K562 treated with DMSO at 1 percent for 24 hours (cell line): ENCODE measurements around the gene POLR2F. TPM values are rescaled to one million over a fixed set of nuclear protein-coding genes. Genes with fewer than 3 reads are reported as not detected.

Experiments
- total RNA-seq: library from RNA; unstranded; fragments of 300-600 nt; gene quantifications from 2 replicates; pipeline ENCODE4 v1.2.3, GENCODE V29; 2022; ENCODE audit warnings: low read depth; ENCODE audit not compliant: insufficient read depth

The POLR2F gene
- 102 and 114 TPM in 2 replicates for total RNA-seq

GRCh38 chr22:37953437-37954179, at the start of gene POLR2F, which contains the start of gene C22orf23:
POLR2F (plus strand) TSS chr22:37953699; CDS start chr22:37953788, 89 bp downstream.
C22orf23 (minus strand) TSS chr22:37953601; CDS start chr22:37953149, 452 bp downstream.

GRCh38 chr22:37905534-37906363, 47.8 kb upstream of the POLR2F start, which contains the start of gene MICALL1:
MICALL1 (plus strand) TSS chr22:37906297; CDS start chr22:37906423, 126 bp downstream.

GRCh38 chr22:37983860-37984791, 30.6 kb downstream of the POLR2F start, which contains the start of gene SOX10:
SOX10 (minus strand) TSS chr22:37984555; CDS start chr22:37983784, 771 bp downstream.

Other genes with a start within 250 kb of the POLR2F start
- gene GCAT, start 145.8 kb upstream of the POLR2F start, total RNA-seq, result 93.3 and 95.3 TPM in 2 replicates
- gene GALR3, start 130.3 kb upstream of the POLR2F start, total RNA-seq, result 0.72 and 1.6 TPM in 2 replicates
- 80.4 and 84.6 TPM in 2 replicates for gene ANKRD54, start 109.4 kb upstream of the POLR2F start, total RNA-seq
- gene EIF3L, start 104.3 kb upstream of the POLR2F start, total RNA-seq, result 547 and 552 TPM in 2 replicates
- gene MICALL1, start 47.4 kb upstream of the POLR2F start, total RNA-seq, result 29.1 and 29.6 TPM in 2 replicates
- gene C22orf23, start 98 bp upstream of the POLR2F start, total RNA-seq, result 0.58 and 1.1 TPM in 2 replicates
- gene SOX10, start 30.9 kb downstream of the POLR2F start, total RNA-seq, result not detected in 2 replicates
- 17.9 and 18.7 TPM in 2 replicates for gene PICK1, start 103.7 kb downstream of the POLR2F start, total RNA-seq
- 0.14 TPM in 1 of 2 replicates, not detected in the other for gene SLC16A8, start 130.5 kb downstream of the POLR2F start, total RNA-seq
- 0.73 TPM in 1 of 2 replicates, not detected in the other for gene BAIAP2L2, start 157.0 kb downstream of the POLR2F start, total RNA-seq
- 5.8 TPM in 2 replicates for gene PLA2G6, start 228.1 kb downstream of the POLR2F start, total RNA-seq
- gene MAFF, start 248.3 kb downstream of the POLR2F start, total RNA-seq, result 11.7 and 12.2 TPM in 2 replicates